HG03064 (cell line): ENCODE measurements around the gene XRCC1.
A peak's percentile ranks its signal among the peaks of the same experiment; 100 is the strongest.
"Not testable (repeated sequence)": the region's sequence is repeated elsewhere in the genome, so short reads cannot be mapped to it uniquely, and the experiment has no call there.

ENCODE experiments used
- ATAC-seq: cut with Tn5 transposase; IDR thresholded peaks from one replicate; pipeline ENCODE4 v1.9.1; 2021; ENCODE audit warnings: low read depth; ENCODE audit not compliant: unreplicated experiment

The XRCC1 gene

DNA sequence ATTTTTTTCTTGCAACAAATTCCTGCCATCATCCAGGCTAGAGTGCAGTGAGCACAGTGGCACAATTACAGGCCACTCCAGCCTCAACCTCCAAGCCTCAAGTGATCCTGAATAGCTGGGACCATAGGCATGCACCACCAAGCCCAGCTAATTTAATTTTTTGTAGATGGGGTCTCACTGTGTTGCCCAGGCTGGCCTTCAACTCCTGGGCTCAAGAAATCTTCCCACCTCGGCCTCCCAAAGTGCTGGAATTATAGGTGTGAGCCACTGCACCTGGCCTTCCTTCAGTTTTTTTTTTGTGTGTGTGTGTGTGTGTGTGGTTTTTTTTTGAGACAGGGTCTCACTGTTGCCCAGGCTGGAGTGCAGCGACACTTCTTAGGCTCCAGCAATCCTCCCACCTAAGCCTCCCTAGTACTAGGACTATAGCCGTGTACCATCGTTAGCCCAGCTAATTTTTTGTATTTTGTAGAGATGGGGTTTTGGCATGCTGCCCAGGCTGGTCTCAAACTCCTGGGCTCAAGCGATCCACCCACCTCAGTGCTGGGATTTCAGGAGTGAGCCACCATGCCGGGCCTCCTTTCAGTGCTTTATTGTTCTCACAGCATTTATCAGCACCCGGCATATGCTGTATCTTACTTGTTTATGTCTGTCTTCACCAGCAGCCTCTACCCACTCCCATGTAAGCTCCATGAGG lies 30.7 kb upstream of the XRCC1 start:
- ATAC-seq = no peak

GRCh38 chr19:43600326-43600725 lies 25.0 kb upstream of the XRCC1 start:
- ATAC-seq = not testable (repeated sequence)

- ATAC-seq = no peak
Measured at GRCh38 chr19:43599635-43600295, 24.4 kb upstream of the XRCC1 start.

GRCh38 chr19:43598445-43599240 lies 23.3 kb upstream of the XRCC1 start:
- ATAC-seq = no peak

GRCh38 chr19:43597876-43598275 lies 22.5 kb upstream of the XRCC1 start:
- no peak for ATAC-seq

GRCh38 chr19:43596842-43597461 lies 21.6 kb upstream of the XRCC1 start:
- no peak for ATAC-seq

GRCh38 chr19:43595999-43596841 lies 20.9 kb upstream of the XRCC1 start, which contains the start of the genes IRGQ and ZNF576:
TSS of gene IRGQ (minus strand) at chr19:43596134. CDS start at chr19:43595338, 796 bp downstream.
TSS of gene ZNF576 (plus strand) at chr19:43596595. CDS start at chr19:43597109, 514 bp downstream.
- ATAC-seq = peak; percentile 66

- ATAC-seq = no peak
Measured at GRCh38 chr19:43595605-43595998, 20.3 kb upstream of the XRCC1 start.

- no peak for ATAC-seq
Measured at GRCh38 chr19:43594710-43595604, 19.6 kb upstream of the XRCC1 start.

DNA sequence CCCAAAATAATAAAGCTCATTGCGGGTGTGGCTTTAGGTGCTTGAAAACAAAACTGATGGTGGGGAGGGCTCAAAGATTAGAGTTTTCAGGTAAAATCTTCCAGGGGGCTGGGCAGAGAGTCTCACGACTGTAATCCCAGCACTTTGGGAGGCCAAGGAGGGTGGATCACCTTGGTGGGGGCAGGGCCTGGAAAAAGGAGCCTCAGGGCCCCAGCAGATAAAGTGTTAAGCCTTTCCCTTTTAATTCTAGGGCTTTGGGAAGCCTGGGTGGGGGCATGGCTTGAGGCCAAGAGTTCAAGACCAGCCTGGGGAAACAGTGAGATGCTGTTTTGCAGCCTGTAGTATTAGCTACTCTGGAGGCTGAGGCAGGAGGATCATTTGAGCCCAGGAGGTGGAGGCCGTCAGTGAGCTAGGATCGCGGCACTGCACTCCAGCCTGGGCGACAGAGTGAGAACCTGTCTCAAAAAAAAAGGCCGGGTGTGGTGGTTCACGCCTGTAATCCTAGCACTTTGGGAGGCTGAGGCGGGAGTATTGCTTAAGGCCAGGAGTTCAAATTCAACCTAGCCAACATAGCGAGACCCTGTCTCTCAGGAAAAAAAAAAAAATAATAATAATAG lies 18.9 kb upstream of the XRCC1 start:
- ATAC-seq = no peak

- ATAC-seq = no peak
Measured at GRCh38 chr19:43592800-43593350, 17.5 kb upstream of the XRCC1 start.

GRCh38 chr19:43591904-43592772 lies 16.8 kb upstream of the XRCC1 start:
- ATAC-seq = no peak

GRCh38 chr19:43589678-43590077 lies 14.4 kb upstream of the XRCC1 start:
- ATAC-seq = no peak

GRCh38 chr19:43589277-43589676 lies 13.9 kb upstream of the XRCC1 start:
- no peak for ATAC-seq

DNA sequence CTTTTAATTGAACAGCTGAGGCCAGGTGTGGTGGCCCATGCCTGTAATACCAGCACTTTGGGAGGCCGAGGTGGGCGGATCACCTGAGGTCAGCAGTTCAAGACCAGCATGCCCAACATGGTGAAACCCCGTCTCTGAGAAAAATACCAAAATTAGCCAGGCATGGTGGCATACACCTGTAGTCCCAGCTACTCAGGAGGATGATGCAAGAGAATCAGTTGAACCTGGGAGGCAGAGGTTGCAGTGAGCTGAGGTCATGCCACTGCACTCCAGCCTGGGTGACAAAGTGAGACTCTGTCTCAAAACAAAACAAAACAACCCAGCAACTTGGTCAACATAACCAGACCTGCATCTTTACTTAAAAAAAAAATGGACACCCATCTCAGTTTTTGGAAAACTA lies 11.7 kb upstream of the XRCC1 start:
- not testable (repeated sequence) for ATAC-seq

DNA sequence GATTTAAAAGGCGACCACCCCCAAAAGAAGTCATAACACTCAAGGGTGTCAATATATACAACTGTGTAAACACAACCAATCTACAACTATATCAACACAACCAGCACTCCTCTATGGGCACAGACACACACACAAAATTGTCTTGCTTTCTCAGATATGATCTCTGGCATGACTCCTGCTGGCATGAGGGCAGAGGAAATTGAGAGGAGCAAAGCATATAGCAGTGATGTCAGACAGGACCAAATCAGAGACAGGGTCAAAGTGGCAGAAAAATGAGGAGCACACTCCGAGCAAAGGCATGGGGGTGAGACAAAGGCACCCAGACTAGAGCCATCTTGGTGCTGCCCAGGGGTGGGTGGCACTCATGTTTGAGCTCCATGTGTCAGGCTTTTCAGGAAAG lies 11.0 kb upstream of the XRCC1 start:
- ATAC-seq = no peak

- no peak for ATAC-seq
Measured at GRCh38 chr19:43584484-43584883, 9.2 kb upstream of the XRCC1 start.
